ENCODE results near the gene REELD1.

The REELD1 gene

GRCh38 chr4:146229406-146229805, 15.1 kb downstream of the REELD1 start:
- no peak for DNase-seq

GRCh38 chr4:146232131-146232722, 17.9 kb downstream of the REELD1 start:
- DNase-seq = no peak

GRCh38 chr4:146235654-146236177, 21.4 kb downstream of the REELD1 start:
- DNase-seq = no peak

- DNase-seq = no peak
These were observed 21.9 kb downstream of the REELD1 start for GRCh38 chr4:146236216-146236615.

- DNase-seq = no peak
These were observed 22.8 kb downstream of the REELD1 start for GRCh38 chr4:146237092-146237491.

GRCh38 chr4:146238107-146238506, 23.8 kb downstream of the REELD1 start:
- no peak for DNase-seq

- no peak for DNase-seq
These were observed 29.0 kb downstream of the REELD1 start for GRCh38 chr4:146243141-146243882.

GRCh38 chr4:146243883-146244277, 29.5 kb downstream of the REELD1 start:
- DNase-seq = no peak

- no peak for DNase-seq
These were observed 30.2 kb downstream of the REELD1 start for GRCh38 chr4:146244496-146244895.

GRCh38 chr4:146245246-146245645, 30.9 kb downstream of the REELD1 start:
- no peak for DNase-seq

GRCh38 chr4:146245850-146246249, 31.5 kb downstream of the REELD1 start:
- DNase-seq = no peak

- no peak for DNase-seq
These were observed 32.0 kb downstream of the REELD1 start for GRCh38 chr4:146246381-146246780.

GRCh38 chr4:146247356-146247755, 33.0 kb downstream of the REELD1 start:
- no peak for DNase-seq

GRCh38 chr4:146252969-146253611, 38.8 kb downstream of the REELD1 start:
- no peak for DNase-seq

- no peak for DNase-seq
These were observed 41.1 kb downstream of the REELD1 start for GRCh38 chr4:146255463-146255862.

GRCh38 chr4:146255874-146256273, 41.5 kb downstream of the REELD1 start:
- no peak for DNase-seq

GRCh38 chr4:146256328-146256727, 42.0 kb downstream of the REELD1 start:
- DNase-seq = no peak

- DNase-seq = no peak
These were observed 43.2 kb downstream of the REELD1 start for GRCh38 chr4:146257511-146257910.

- no peak for DNase-seq
These were observed 46.2 kb downstream of the REELD1 start for GRCh38 chr4:146260521-146260920.

- no peak for DNase-seq
These were observed 46.7 kb downstream of the REELD1 start for GRCh38 chr4:146261041-146261440.

GRCh38 chr4:146263793-146264192, 49.5 kb downstream of the REELD1 start:
- no peak for DNase-seq

- no peak for DNase-seq
These were observed 51.7 kb downstream of the REELD1 start for GRCh38 chr4:146265950-146266490.

GRCh38 chr4:146267826-146268225, 53.5 kb downstream of the REELD1 start:
- DNase-seq = no peak

- DNase-seq = no peak
These were observed 54.9 kb downstream of the REELD1 start for GRCh38 chr4:146269228-146269653.

Measured in right forelimb (tissue), 1 donor.